ENCODE data around the gene RNF145.

DNA sequence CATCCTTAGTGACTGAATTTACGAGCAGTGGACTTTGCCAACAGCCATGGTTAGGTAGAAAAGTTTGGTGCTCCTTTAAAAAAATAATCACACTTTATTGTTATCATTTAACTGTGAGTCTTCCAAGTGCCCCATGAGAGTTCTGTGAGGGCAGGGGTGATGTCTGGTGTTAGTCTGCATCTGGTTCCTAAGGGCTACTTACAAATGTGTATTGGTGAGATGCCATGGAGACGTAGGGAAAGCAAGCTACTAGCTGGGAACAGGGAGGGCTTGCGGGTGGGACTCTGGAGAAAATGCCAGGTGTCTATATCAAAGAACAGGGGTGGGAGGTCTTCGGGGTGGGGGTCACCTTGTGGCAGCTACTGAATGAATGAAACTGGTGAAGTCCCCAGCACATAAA, 62.5 kb downstream of the RNF145 start:
- TF ChIP-seq, protein P1, sequence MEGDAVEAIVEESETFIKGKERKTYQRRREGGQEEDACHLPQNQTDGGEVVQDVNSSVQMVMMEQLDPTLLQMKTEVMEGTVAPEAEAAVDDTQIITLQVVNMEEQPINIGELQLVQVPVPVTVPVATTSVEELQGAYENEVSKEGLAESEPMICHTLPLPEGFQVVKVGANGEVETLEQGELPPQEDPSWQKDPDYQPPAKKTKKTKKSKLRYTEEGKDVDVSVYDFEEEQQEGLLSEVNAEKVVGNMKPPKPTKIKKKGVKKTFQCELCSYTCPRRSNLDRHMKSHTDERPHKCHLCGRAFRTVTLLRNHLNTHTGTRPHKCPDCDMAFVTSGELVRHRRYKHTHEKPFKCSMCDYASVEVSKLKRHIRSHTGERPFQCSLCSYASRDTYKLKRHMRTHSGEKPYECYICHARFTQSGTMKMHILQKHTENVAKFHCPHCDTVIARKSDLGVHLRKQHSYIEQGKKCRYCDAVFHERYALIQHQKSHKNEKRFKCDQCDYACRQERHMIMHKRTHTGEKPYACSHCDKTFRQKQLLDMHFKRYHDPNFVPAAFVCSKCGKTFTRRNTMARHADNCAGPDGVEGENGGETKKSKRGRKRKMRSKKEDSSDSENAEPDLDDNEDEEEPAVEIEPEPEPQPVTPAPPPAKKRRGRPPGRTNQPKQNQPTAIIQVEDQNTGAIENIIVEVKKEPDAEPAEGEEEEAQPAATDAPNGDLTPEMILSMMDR (IDR thresholded peaks at IDR 0.05): no peak
- TF ChIP-seq POLR2A (IDR thresholded peaks at IDR 0.05): no peak
